PC-3 (cell line): ENCODE results near the gene LRRC10B. TPM values are rescaled to one million over a fixed set of nuclear protein-coding genes. Genes with fewer than 3 reads are reported as not detected.

Experiments
- ATAC-seq: fragments of 200-7000 bp; cut with Tn5 transposase; 2 replicates; pipeline ENCODE4 v1.9.1; 2020; ENCODE audit warnings: mild to moderate bottlenecking, moderate library complexity
- BruUV-seq: library from RNA; stranded (reverse); fragments of 400-500 nt; replicated peaks from 2 replicates; lab custom pipeline; 2021; lab: Mats Ljungman, UMichigan
- CTCF ChIA-PET: fragments of 300-600 bp; sonication (Branson Sonifier 250); formaldehyde crosslinking; loops from one replicate; lab custom pipeline; 2022; ENCODE audit warnings: antibody characterized with exemption; lab: Charles Lee
- POLR2A ChIA-PET: fragments of 300-600 bp; sonication (Branson Sonifier 250); formaldehyde crosslinking; loops from one replicate; lab custom pipeline; 2022; ENCODE audit warnings: antibody characterized with exemption; ENCODE audit not compliant: unreplicated experiment; lab: Charles Lee
- DNase-seq: peaks from one replicate; pipeline ENCODE4 v3.0.0-alpha.2; 2015
- H2AFZ ChIP-seq: fragments of 300-600 bp; sonication (generic); 2 replicates; pipeline ENCODE4 v1.6.0; 2016; ENCODE audit warnings: antibody characterized with exemption, low read length
- H3F3A ChIP-seq: fragments of 300-600 bp; sonication (generic); one replicate; pipeline ENCODE4 v1.6.0; 2017; ENCODE audit warnings: antibody characterized with exemption, low read length, control low read depth, mild to moderate bottlenecking; ENCODE audit not compliant: unreplicated experiment
- H3K27ac ChIP-seq: fragments of 300-600 bp; sonication (generic); 2 replicates; pipeline ENCODE4 v1.5.1; 2016; ENCODE audit warnings: mild to moderate bottlenecking, low read length
- H3K27me3 ChIP-seq: fragments of 300-600 bp; sonication (generic); 2 replicates; pipeline ENCODE4 v1.6.1; 2016; ENCODE audit warnings: low read length, mixed read lengths
- H3K36me3 ChIP-seq: fragments of 300-600 bp; sonication (generic); 2 replicates; pipeline ENCODE4 v1.6.1; 2016; ENCODE audit warnings: low read depth, mixed run types, low read length, mixed read lengths
- H3K4me1 ChIP-seq: fragments of 300-600 bp; sonication (generic); 2 replicates; pipeline ENCODE4 v1.5.1; 2016; ENCODE audit warnings: low read length; ENCODE audit not compliant: insufficient read depth
- H3K4me2 ChIP-seq: fragments of 300-600 bp; sonication (generic); 2 replicates; pipeline ENCODE4 v1.6.0; 2016; ENCODE audit warnings: low read length
- H3K4me3 ChIP-seq: fragments of 300-600 bp; sonication (generic); 2 replicates; pipeline ENCODE4 v1.5.1; 2016; ENCODE audit warnings: mild to moderate bottlenecking, low read length, mixed read lengths
- H3K79me2 ChIP-seq: fragments of 300-600 bp; sonication (generic); 2 replicates; pipeline ENCODE4 v1.6.1; 2017; ENCODE audit warnings: low read length, mixed read lengths
- H3K9ac ChIP-seq: fragments of 300-600 bp; sonication (generic); 2 replicates; pipeline ENCODE4 v1.6.0; 2016; ENCODE audit warnings: mild to moderate bottlenecking, low read length
- H3K9me2 ChIP-seq: fragments of 300-600 bp; sonication (generic); replicated peaks from 2 replicates; pipeline ENCODE4 v1.6.1; 2016; ENCODE audit warnings: mixed run types, low read length, mixed read lengths
- H3K9me3 ChIP-seq: fragments of 300-600 bp; sonication (generic); 2 replicates; pipeline ENCODE4 v1.6.1; 2016; ENCODE audit warnings: low read length, mixed read lengths
- H4K20me1 ChIP-seq: fragments of 300-600 bp; sonication (generic); 2 replicates; pipeline ENCODE4 v1.6.1; 2016; ENCODE audit warnings: low read length, mixed read lengths
- EZH2 ChIP-seq: fragments of 300-600 bp; sonication (generic); IDR thresholded peaks from one replicate; pipeline ENCODE4 v1.6.1; 2017; ENCODE audit warnings: antibody characterized with exemption, mild to moderate bottlenecking, low read length; ENCODE audit not compliant: unreplicated experiment
- EZH2phosphoT487 ChIP-seq: fragments of 300-600 bp; sonication (generic); IDR thresholded peaks from 2 replicates; pipeline ENCODE4 v1.6.1; 2018; ENCODE audit warnings: mild to moderate bottlenecking, antibody characterized with exemption, low read length, borderline replicate concordance
- intact Hi-C: fragments of 100-400 bp; cut with micrococcal nuclease; formaldehyde crosslinking; loops from 2 replicates; pipeline ENCODE4 v1.9.0; 2023
- total RNA-seq: library from RNA; depleted of rRNA; stranded (reverse); fragments of >200 nt; gene quantifications from 2 replicates; pipeline ENCODE4 v1.2.3, GENCODE V29; 2014
- TF ChIP-seq, protein P1 (sequence below): fragments of 300-600 bp; sonication (generic); conservative IDR thresholded peaks from 2 replicates; pipeline ENCODE4 v1.5.1; 2017; ENCODE audit warnings: antibody characterized with exemption, low read depth, mild to moderate bottlenecking, low read length

The LRRC10B gene
- total RNA-seq, 1 experiment from 2014 or later = 0.55 TPM

DNA sequence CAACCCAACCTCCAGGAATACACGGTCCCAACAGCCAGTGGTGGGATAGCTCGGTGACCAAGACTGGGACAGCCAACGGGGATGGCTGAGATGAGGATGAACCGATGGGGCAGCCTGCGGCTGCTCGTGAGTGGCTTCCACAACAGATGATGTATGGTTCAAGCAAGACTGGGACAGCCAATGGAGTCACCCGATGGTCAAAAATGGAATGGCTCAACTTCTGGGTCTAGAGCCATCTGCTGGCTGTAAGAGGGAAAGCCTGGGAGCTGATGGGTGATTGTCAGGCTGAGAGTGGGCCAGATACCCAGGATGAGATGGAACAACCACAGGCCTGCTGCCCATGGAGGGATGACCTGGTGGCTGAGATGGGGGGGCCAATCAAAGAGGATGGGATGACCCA, 36.8 kb downstream of the LRRC10B start:
- no peaks in the 10 kb centered on the region for H3K9me3 ChIP-seq
- no peak for ATAC-seq
- no TSS peak for BruUV-seq
- H3F3A ChIP-seq = no peaks in the 10 kb centered on the region
- no peak overlapping the region for H2AFZ ChIP-seq
- H3K36me3 ChIP-seq = no peaks in the 10 kb centered on the region
- H3K4me1 ChIP-seq = peaks cover 41% of the 10 kb centered on the region
- peak; percentile 33 for DNase-seq
- ChIA-PET POLR2A (no interaction called here), CTCF (interaction anchor here (0.8 kb wide), 1 partner anchor 22 kb away, joined by 4 read pairs; no protein-coding TSS in a partner anchor)
- H3K9me2 ChIP-seq = no peaks in the 10 kb centered on the region
- H3K79me2 ChIP-seq = no peaks in the 10 kb centered on the region
- no peak overlapping the region for H3K9ac ChIP-seq
- H3K27ac ChIP-seq = no peak overlapping the region
- no peaks in the 10 kb centered on the region for H4K20me1 ChIP-seq
- H3K4me2 ChIP-seq = no peak overlapping the region
- H3K4me3 ChIP-seq = no peak overlapping the region
- H3K27me3 ChIP-seq = no peaks in the 10 kb centered on the region
- intact Hi-C loops = no loop called here
- TF ChIP-seq EZH2phosphoT487 (no peak), EZH2 (no peak)
- TF ChIP-seq, protein P1, sequence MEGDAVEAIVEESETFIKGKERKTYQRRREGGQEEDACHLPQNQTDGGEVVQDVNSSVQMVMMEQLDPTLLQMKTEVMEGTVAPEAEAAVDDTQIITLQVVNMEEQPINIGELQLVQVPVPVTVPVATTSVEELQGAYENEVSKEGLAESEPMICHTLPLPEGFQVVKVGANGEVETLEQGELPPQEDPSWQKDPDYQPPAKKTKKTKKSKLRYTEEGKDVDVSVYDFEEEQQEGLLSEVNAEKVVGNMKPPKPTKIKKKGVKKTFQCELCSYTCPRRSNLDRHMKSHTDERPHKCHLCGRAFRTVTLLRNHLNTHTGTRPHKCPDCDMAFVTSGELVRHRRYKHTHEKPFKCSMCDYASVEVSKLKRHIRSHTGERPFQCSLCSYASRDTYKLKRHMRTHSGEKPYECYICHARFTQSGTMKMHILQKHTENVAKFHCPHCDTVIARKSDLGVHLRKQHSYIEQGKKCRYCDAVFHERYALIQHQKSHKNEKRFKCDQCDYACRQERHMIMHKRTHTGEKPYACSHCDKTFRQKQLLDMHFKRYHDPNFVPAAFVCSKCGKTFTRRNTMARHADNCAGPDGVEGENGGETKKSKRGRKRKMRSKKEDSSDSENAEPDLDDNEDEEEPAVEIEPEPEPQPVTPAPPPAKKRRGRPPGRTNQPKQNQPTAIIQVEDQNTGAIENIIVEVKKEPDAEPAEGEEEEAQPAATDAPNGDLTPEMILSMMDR = peak; percentile 82

DNA sequence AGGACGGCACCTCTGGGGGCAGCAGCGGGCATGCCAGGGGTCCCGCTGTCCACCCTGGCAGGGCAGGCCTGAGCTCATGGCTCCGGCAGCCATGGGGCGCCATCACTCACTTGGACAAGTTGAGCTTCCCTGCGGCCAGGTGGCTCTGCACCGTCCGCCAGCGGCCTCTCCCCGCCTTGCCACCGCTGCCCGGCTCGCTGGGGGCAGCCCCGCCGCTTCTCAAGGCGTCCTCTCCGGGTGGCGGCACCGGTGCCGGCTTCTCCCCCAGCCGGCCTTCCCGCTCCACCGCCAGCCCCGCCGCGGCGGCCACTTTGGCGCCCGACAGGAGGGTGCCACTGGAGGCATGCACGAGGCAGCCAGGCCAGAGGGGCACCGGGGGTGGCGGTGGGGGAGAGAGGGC, 37.4 kb downstream of the LRRC10B start:
- no peaks in the 10 kb centered on the region for H3F3A ChIP-seq
- DNase-seq (no peak), ATAC-seq (no peak)
- no peak overlapping the region for H2AFZ ChIP-seq
- BruUV-seq = no TSS peak
- TF ChIP-seq, protein P1 = no peak
- no peak for TF ChIP-seq EZH2
- TF ChIP-seq EZH2phosphoT487 = no peak
- CTCF ChIA-PET = interaction anchor here (0.8 kb wide), 1 partner anchor 21 kb away, joined by 4 read pairs; no protein-coding TSS in a partner anchor
- no peaks in the 10 kb centered on the region for H3K79me2 ChIP-seq
- H3K9me3 ChIP-seq = no peaks in the 10 kb centered on the region
- no peak overlapping the region for H3K27ac ChIP-seq
- H3K36me3 ChIP-seq = no peaks in the 10 kb centered on the region
- H3K27me3 ChIP-seq = no peaks in the 10 kb centered on the region
- H3K9ac ChIP-seq = no peak overlapping the region
- intact Hi-C loops = no loop called here
- no peak overlapping the region for H3K4me3 ChIP-seq
- POLR2A ChIA-PET = no interaction called here
- no peaks in the 10 kb centered on the region for H3K9me2 ChIP-seq
- peaks cover 39% of the 10 kb centered on the region for H3K4me1 ChIP-seq
- no peak overlapping the region for H3K4me2 ChIP-seq
- H4K20me1 ChIP-seq = no peaks in the 10 kb centered on the region

DNA sequence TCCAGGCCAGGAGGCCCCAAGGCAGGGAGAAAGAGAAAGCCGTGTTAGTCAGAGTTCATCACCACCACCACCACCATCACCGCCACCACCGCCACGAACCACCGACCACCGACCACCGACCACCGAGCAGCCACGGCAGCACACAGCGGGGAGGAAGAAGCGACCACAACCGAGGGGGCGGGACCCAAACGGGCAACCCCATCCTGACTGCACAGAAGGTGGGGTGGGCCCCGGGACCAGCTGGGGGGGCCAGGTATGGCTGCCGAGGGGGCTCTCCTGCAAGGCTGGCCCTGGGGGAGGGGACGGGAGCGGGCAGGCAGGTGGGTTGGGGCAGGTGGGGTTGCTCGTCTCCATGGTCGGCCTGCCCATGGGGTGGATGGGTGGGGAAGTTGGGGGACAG, 38.1 kb downstream of the LRRC10B start:
- no peaks in the 10 kb centered on the region for H3K9me2 ChIP-seq
- H3K79me2 ChIP-seq = no peaks in the 10 kb centered on the region
- H2AFZ ChIP-seq = no peak overlapping the region
- ATAC-seq = no peak
- no peak overlapping the region for H3K4me3 ChIP-seq
- no peaks in the 10 kb centered on the region for H3K9me3 ChIP-seq
- no peaks in the 10 kb centered on the region for H3K27me3 ChIP-seq
- H3K9ac ChIP-seq = no peak overlapping the region
- no peaks in the 10 kb centered on the region for H3K36me3 ChIP-seq
- DNase-seq = no peak
- H3K4me1 ChIP-seq = peaks cover 32% of the 10 kb centered on the region
- no peaks in the 10 kb centered on the region for H3F3A ChIP-seq
- CTCF ChIA-PET = no interaction called here
- H4K20me1 ChIP-seq = no peaks in the 10 kb centered on the region
- TF ChIP-seq, protein P1 = no peak
- no peak for TF ChIP-seq EZH2
- TF ChIP-seq EZH2phosphoT487 = no peak
- no TSS peak for BruUV-seq
- H3K4me2 ChIP-seq = no peak overlapping the region
- POLR2A ChIA-PET = no interaction called here
- H3K27ac ChIP-seq = no peak overlapping the region
- intact Hi-C loops = no loop called here
